Measurements from ENCODE around the gene ALK.
A peak's percentile ranks its signal among the peaks of the same experiment; 100 is the strongest.

GRCh38 chr2:29309090-29310029 is 612.0 kb downstream of the ALK start:
- no peak for TF ChIP-seq EZH2phosphoT487 (IDR thresholded peaks at IDR 0.05; ENCODE audit: unreplicated experiment)
- TF ChIP-seq CTCF (conservative IDR thresholded peaks at IDR 0.05; ENCODE audit: low read depth in 2 of 2) = peak; percentile 71 to 77
- no peak for TF ChIP-seq JUNB (IDR thresholded peaks at IDR 0.05; ENCODE audit: unreplicated experiment)
- TF ChIP-seq REST (IDR thresholded peaks at IDR 0.05; ENCODE audit: unreplicated experiment) = no peak
